Activated naive CD4-positive, alpha-beta T cell treated with anti-CD3 and anti-CD28 coated beads, Interleukin-2, amount 10 ng/mL, durations not matched to agents 7 days and 5 days (primary cell): ENCODE results near the gene TENM4.

Experiments used
- CTCF ChIA-PET: fragments of 350-600 bp; sonication (Branson Sonifier 250); formaldehyde crosslinking; loops from one replicate; lab custom pipeline; 2021; ENCODE audit warnings: antibody characterized with exemption; lab: Charles Lee
- DNase-seq: peaks from one replicate; pipeline ENCODE4 v3.0.0-alpha.2; 2020
- H3K27ac Mint-ChIP-seq: one replicate; pipeline ENCODE4 v1.8.0; 2021; ENCODE audit warnings: mild to moderate bottlenecking, moderate library complexity, mixed read lengths
- H3K27me3 Mint-ChIP-seq: one replicate; pipeline ENCODE4 v1.8.0; 2021; ENCODE audit warnings: mild to moderate bottlenecking, mixed read lengths
- H3K36me3 Mint-ChIP-seq: one replicate; pipeline ENCODE4 v1.8.0; 2021; ENCODE audit warnings: mixed read lengths
- H3K4me1 Mint-ChIP-seq: one replicate; pipeline ENCODE4 v1.8.0; 2021; ENCODE audit warnings: mixed read lengths
- H3K4me3 Mint-ChIP-seq: one replicate; pipeline ENCODE4 v1.8.0; 2021; ENCODE audit warnings: mild to moderate bottlenecking, moderate library complexity, mixed read lengths
- H3K9me3 Mint-ChIP-seq: one replicate; pipeline ENCODE4 v1.8.0; 2021; ENCODE audit warnings: mixed read lengths

TENM4 gene

DNA sequence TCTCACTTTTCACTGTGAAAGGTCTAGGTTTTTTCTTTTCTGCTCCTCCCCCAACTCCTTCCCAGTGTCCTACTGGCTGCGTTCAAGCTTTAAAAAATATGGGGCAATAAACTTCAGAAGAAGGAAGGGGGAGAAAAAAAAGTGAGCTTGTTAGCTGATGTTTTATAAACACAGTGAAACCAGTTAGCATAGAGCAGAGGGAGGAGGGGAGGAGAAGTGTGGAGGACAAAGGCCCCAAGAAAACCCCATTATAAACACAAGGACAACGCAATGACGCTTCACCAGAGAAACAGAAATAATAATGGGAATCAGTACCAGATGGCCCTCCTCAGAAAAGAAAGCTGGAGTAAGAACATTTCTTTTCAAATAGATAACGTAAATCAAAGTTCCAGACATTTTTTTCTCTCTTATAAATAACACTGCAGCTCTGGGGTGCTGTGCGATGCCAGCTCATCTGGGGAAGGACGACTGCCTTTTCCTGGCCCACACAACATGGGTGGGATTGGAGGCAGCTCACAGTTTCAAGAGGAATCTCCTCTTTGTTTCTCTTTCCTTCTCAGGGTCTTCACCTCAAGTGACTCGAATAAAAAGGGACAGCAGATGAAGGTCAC, 630.8 kb downstream of the TENM4 start:
- Mint-ChIP-seq H3K9me3 (no peaks in the 10 kb centered on the region), H3K27ac (no peak overlapping the region), H3K27me3 (peaks cover 12% of the 10 kb centered on the region), H3K4me1 (no peaks in the 10 kb centered on the region), H3K4me3 (no peak overlapping the region), H3K36me3 (no peaks in the 10 kb centered on the region)
- CTCF ChIA-PET = interaction anchor here (1.0 to 1.5 kb wide), 2 partner anchors 8 to 10 kb away, joined by 3 to 6 read pairs; no protein-coding TSS in a partner anchor
- DNase-seq = no peak

DNA sequence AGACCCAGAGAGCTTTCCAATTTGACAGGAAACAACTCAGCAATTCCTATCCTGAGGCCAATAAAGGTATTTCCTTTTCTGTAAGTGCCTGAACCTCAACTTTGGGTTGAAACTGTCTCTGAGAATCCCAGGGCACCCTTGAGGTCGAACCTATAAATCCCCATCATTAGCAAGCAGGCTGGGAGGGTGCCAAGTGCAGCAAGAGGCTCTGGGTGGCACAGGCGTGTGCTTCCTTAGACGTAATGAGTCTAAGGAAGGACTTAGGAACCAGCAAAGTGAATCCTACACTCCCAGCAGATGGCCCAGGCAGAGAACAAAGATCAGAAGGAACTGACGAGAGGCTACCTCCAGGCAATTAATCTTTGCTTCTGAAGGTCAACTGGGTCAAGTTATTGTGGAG, 631.9 kb downstream of the TENM4 start:
- CTCF ChIA-PET = no interaction called here

DNA sequence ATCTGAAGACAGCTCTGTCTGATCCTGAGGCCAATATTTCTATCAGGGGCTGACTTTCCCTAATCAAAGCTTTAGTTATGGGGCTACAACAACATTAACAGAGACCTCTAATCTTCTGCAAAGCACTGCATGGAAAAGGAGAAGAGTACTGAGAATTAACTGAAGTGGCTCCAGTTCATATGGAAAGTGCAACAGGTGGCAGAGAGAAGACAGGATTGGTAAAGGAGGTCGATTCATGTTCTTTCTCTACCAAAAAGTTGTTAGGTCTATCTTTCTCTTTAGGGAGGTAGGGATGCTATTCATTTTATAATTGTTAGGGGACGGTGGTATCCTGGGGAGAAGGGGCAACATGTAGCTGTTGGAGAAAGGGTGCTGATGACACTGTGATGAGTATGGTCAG, 633.5 kb downstream of the TENM4 start:
- no peak for DNase-seq
- CTCF ChIA-PET = interaction anchor here (1.3 kb wide), 1 partner anchor 9 kb away, joined by 4 read pairs; no protein-coding TSS in a partner anchor
- Mint-ChIP-seq H3K27ac (no peak overlapping the region), H3K4me3 (no peak overlapping the region), H3K36me3 (no peaks in the 10 kb centered on the region), H3K27me3 (peaks cover 6% of the 10 kb centered on the region), H3K4me1 (no peaks in the 10 kb centered on the region), H3K9me3 (no peaks in the 10 kb centered on the region)

More for the DNA sequence above, 631.9 kb downstream of the TENM4 start:
- no peak overlapping the region for H3K27ac Mint-ChIP-seq
- H3K36me3 Mint-ChIP-seq = no peaks in the 10 kb centered on the region
- H3K4me3 Mint-ChIP-seq = no peak overlapping the region
- peaks cover 10% of the 10 kb centered on the region for H3K27me3 Mint-ChIP-seq
- H3K4me1 Mint-ChIP-seq = no peaks in the 10 kb centered on the region
- no peak for DNase-seq
- no peaks in the 10 kb centered on the region for H3K9me3 Mint-ChIP-seq

DNA sequence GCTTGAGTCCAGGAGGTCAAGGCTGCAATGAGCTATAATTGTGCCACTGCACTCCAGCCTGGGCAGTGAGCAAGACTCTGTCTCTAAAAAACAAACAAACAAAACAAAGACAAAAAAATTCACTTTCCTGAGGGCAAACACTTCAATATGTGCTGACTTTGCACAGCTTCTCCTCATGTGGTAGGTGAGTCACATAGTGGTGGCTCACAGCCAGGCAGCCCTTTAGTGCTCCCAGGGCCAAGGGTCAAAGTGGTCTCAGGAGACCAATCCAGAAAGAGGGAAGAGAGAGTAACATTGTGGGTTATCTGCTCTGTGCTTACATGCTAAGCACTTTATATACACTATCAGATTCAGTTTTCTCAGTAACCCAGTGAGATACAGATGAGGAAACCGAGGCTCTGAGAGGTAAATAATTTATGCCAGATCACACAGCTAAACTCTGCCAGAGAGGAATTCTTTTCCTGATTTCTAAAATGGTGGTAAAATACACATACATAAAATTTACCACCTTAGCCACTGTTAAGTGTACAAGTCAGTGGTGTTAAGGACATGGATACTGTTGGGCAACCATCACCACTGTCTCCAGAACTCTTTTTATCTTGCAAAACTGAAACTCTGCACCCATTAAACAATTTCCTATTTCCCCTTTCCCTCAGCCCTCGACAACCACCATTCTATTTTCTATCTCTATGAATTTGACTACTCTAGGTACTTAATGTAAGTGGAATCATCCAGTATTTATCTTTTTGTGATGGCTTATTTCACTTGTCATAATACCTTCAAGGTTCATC, 634.4 kb downstream of the TENM4 start:
- H3K4me1 Mint-ChIP-seq = no peaks in the 10 kb centered on the region
- no peak overlapping the region for H3K4me3 Mint-ChIP-seq
- H3K27ac Mint-ChIP-seq = no peak overlapping the region
- H3K9me3 Mint-ChIP-seq = no peaks in the 10 kb centered on the region
- DNase-seq = no peak
- no peaks in the 10 kb centered on the region for H3K36me3 Mint-ChIP-seq
- CTCF ChIA-PET = no interaction called here
- H3K27me3 Mint-ChIP-seq = peaks cover 6% of the 10 kb centered on the region

DNA sequence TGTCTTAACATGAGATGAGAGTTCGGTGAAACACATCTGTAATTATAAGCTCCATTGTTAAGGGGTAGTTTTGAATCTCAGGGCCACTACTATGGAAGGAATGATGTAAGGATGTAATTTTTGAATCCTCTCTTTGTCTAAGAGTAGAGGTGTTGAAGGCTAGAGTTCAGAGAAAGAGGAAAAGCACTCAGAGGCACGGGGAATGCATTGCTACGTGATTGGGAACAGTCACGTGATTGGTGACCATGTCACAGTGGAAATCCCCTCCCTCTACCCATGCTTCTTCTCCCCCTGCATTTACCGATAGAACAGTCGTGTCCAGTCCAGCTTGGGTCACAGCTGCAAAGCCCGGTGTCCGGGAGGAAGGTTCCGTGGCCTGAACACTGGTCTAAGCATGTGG, 635.8 kb downstream of the TENM4 start:
- Mint-ChIP-seq H3K4me3 (no peak overlapping the region), H3K27me3 (peaks cover 6% of the 10 kb centered on the region), H3K4me1 (no peaks in the 10 kb centered on the region), H3K27ac (no peak overlapping the region), H3K9me3 (no peaks in the 10 kb centered on the region), H3K36me3 (no peaks in the 10 kb centered on the region)
- CTCF ChIA-PET = no interaction called here
- no peak for DNase-seq

DNA sequence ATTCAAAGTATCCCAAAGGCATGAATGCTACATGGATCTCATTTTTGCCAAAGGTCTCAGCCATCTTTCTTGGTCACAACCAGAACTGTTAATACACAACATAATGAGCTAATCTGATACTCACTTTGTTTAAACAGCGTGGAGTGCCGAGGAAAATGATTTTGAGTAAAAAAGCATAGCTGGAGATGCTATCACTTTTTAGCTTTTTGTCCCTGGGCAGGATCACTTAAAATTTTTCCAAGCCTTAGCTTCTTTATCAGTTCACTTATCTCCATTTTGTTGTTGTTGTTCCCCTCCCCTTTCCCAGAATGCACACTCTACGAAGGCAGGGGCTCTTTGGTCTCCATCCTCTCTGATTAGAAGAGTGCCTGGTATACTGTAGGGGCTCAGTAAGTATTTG, 636.8 kb downstream of the TENM4 start:
- CTCF ChIA-PET = interaction anchor here (0.6 kb wide), 1 partner anchor 86 kb away, joined by 3 read pairs; no protein-coding TSS in a partner anchor
- H3K36me3 Mint-ChIP-seq = no peaks in the 10 kb centered on the region
- H3K4me3 Mint-ChIP-seq = no peak overlapping the region
- DNase-seq = no peak
- peaks cover 1% of the 10 kb centered on the region for H3K27me3 Mint-ChIP-seq
- no peaks in the 10 kb centered on the region for H3K9me3 Mint-ChIP-seq
- no peak overlapping the region for H3K27ac Mint-ChIP-seq
- H3K4me1 Mint-ChIP-seq = no peaks in the 10 kb centered on the region

DNA sequence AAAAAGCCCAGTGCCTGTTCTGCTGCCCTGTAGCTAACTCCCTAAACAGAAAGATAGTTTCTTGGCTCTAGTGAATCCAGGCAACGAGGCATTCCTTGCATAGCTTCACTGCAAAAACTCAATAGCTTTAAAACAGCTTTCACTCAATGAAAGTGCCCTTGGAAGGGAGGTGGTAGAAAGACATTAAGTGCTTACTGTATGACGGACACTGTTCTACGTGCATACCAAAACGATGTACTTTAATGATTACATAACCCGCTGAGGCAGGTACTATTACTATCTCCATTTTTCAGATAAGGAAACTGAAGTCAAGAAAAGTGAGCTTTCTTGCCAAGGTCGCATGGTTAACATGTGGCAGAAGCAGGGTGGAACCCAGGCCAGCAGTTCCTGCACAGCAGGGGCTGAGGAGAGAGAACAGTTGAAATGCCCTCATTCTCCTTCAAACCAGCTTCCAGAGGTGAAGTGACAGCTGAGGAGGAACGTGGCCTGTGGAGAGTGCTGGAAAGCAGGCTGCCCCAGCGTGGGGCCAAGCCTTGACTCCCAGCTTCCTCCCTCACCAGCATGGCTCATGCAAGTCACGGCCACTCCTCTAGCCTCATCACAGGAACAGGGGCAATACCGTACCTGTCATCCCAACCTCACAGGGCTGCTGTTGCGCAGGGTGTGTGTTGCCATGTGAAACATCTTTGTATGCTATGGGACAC, 638.6 kb downstream of the TENM4 start:
- CTCF ChIA-PET = interaction anchor here (1.8 kb wide), 1 partner anchor 156 kb away, joined by 11 read pairs; no protein-coding TSS in a partner anchor

DNA sequence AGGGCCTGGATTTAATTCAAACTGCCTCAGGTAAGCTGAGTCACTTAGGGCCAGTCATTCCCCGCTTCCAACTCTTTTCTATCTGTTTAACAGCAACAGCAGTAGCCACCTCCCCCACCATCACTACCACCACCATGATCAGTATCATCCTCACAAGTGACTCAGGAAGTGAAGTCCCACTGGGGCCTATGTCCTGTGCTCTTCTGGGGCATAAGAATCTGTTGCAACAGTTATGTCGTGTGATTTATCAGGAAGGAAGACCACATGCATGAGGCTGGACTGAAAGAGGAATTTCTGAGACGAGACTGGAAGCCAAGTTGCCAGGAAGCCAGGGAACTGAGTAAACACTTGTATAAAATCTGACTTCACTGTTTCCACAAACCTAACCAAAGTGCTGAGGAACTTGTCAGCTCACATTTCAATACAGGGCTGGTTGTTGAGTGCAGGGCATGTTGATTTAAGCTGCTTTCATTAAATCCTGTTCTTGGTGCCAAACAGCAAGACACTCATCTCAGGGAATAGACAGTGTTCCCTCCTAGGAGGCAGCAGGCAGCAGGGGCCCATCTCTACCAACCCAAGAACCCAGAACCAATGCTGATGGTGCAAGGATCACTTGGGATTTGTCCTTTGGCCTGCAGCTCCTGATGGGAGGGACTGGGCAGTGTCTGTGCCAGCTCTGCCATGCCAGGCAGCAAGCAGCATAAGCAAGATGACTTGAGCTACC, 639.5 kb downstream of the TENM4 start:
- Mint-ChIP-seq H3K4me3 (no peak overlapping the region), H3K27ac (no peak overlapping the region), H3K27me3 (peaks cover 7% of the 10 kb centered on the region), H3K36me3 (no peaks in the 10 kb centered on the region), H3K9me3 (no peaks in the 10 kb centered on the region), H3K4me1 (no peaks in the 10 kb centered on the region)
- CTCF ChIA-PET = interaction anchor here (1.8 to 2.4 kb wide), 2 partner anchors 9 to 155 kb away, joined by 6 to 11 read pairs; no protein-coding TSS in a partner anchor
- no peak for DNase-seq

More for the DNA sequence above, 638.6 kb downstream of the TENM4 start:
- no peaks in the 10 kb centered on the region for H3K4me1 Mint-ChIP-seq
- H3K9me3 Mint-ChIP-seq = no peaks in the 10 kb centered on the region
- H3K4me3 Mint-ChIP-seq = no peak overlapping the region
- H3K27me3 Mint-ChIP-seq = peaks cover 7% of the 10 kb centered on the region
- H3K27ac Mint-ChIP-seq = no peak overlapping the region
- no peak for DNase-seq
- H3K36me3 Mint-ChIP-seq = no peaks in the 10 kb centered on the region

DNA sequence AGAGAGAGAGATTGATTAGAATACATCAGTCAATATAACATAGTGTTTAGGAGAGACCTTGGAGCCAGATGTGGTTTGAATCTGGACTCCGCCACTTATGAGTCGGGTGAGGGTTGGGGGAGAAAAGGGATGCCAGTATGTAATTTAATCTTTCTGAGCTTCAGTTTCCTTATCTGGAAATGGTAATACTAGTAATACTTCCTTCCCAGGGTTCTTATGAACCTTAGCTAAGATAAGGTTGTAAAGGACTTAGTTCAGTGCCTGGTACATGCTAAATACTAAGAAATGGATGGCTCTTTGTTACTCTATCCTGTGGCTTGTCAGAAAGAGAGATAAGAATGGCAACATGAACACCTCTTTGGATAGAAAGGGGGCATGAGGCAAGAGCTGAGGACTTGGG, 640.1 kb downstream of the TENM4 start:
- Mint-ChIP-seq H3K27me3 (peaks cover 7% of the 10 kb centered on the region), H3K9me3 (no peaks in the 10 kb centered on the region), H3K4me1 (no peaks in the 10 kb centered on the region), H3K27ac (no peak overlapping the region), H3K4me3 (no peak overlapping the region), H3K36me3 (no peaks in the 10 kb centered on the region)
- DNase-seq = no peak
- CTCF ChIA-PET = interaction anchor here (0.6 to 2.4 kb wide), 4 partner anchors 9 to 299 kb away, joined by 3 to 11 read pairs (median 4); no protein-coding TSS in a partner anchor

DNA sequence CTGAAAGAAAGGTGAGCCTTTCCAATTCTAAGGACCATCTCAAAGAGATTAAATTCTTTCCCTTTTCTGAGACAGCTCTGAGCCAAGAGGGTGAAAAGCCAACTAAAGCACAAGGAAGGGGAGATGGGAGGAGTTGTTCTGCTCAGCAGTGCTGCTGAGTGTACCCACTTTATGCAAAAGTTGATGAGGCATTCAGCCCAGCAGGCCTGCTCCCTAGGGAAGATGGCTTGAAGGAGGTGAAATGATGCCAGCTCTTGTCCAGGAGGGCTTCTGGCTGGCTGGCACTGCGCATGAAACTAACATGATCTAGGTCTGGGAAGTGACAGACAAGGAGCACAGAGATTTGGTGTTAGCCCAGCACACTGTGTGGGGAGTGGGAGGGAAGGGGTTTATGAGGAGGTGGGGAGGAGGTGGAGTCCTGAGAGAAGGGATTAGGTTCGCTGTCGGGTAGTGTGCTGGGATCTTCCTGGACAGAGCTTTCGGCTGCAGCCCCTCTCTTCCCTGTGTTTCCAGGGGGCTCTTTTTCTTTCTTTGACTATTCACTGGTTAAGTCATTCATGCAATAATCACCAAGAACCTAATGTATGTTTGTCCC, 640.6 kb downstream of the TENM4 start:
- no peaks in the 10 kb centered on the region for H3K9me3 Mint-ChIP-seq
- no peak for DNase-seq
- no peaks in the 10 kb centered on the region for H3K4me1 Mint-ChIP-seq
- no peaks in the 10 kb centered on the region for H3K36me3 Mint-ChIP-seq
- CTCF ChIA-PET = interaction anchor here (0.6 to 2.6 kb wide), 7 partner anchors 10 to 299 kb away, joined by 3 to 13 read pairs (median 3); no protein-coding TSS in a partner anchor
- no peak overlapping the region for H3K27ac Mint-ChIP-seq
- H3K27me3 Mint-ChIP-seq = peaks cover 7% of the 10 kb centered on the region
- H3K4me3 Mint-ChIP-seq = no peak overlapping the region

DNA sequence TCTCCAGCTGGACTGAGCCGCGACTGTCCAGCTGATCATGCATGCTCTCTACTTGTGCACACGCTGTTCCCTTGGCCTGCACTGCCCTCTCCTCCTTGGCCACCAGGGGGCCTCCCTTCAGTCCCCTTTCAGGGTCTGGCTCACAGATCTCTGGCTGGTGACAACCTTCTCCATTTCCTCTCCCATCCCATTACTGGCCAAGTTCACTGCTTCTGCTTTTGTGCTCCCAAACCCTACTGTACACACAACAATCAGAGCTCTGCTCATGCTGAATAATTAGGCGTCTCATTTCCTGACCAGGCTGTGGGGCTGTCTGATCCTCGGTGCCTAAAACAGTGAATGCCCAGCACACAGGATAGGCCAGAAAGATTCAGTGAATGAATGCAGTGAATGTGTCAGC, 642.2 kb downstream of the TENM4 start:
- no peaks in the 10 kb centered on the region for H3K4me1 Mint-ChIP-seq
- H3K27ac Mint-ChIP-seq = no peak overlapping the region
- peaks cover 12% of the 10 kb centered on the region for H3K27me3 Mint-ChIP-seq
- CTCF ChIA-PET = interaction anchor here (0.6 to 2.6 kb wide), 8 partner anchors 9 to 302 kb away, joined by 3 to 13 read pairs (median 4); no protein-coding TSS in a partner anchor
- H3K4me3 Mint-ChIP-seq = no peak overlapping the region
- H3K36me3 Mint-ChIP-seq = no peaks in the 10 kb centered on the region
- no peaks in the 10 kb centered on the region for H3K9me3 Mint-ChIP-seq
- DNase-seq = peak; percentile 55

DNA sequence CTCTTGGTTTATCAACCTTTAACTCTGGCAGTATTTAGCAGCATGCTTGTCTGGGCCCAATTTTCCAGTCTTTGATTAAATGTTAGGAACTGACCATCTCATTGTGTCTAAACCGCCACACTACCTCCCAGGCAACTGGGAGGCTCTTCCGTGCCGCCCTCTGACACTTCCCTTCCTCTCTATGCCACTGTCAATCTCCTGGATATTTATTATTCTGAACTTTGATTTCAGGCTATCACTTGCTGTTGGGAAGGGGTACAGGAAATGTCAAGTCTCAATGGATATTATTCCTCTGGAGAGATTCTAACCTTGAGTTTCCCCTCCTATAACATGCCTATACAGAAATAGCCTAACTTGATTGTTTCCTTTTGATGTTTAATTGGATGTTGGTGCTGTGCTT, 643.3 kb downstream of the TENM4 start:
- no peak for DNase-seq
- CTCF ChIA-PET = interaction anchor here (0.8 to 2.6 kb wide), 6 partner anchors 8 to 152 kb away, joined by 3 to 13 read pairs (median 4); no protein-coding TSS in a partner anchor

DNA sequence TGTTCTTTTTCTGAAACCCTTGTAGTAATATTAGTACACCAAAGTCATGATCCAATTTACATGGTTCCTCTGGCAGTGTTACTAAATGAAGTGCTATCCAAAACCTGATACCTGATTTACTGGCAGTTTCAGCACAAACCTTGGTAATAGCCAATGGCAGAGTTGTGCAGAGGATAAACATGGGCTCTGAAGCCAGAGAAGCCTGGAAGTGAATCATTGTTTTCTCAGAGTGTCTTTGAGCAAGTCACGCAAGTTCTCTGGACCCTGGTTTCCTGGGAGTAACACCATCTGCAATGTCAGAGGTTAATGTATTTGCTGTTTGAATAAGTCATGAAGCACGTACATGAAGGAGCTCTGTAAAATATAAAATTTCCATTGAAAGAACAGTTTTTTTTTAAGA, 643.9 kb downstream of the TENM4 start:
- no peaks in the 10 kb centered on the region for H3K36me3 Mint-ChIP-seq
- no peak for DNase-seq
- CTCF ChIA-PET = interaction anchor here (1.2 to 1.5 kb wide), 2 partner anchors 25 to 151 kb away, joined by 3 to 6 read pairs; no protein-coding TSS in a partner anchor
- H3K27me3 Mint-ChIP-seq = peaks cover 12% of the 10 kb centered on the region
- no peaks in the 10 kb centered on the region for H3K4me1 Mint-ChIP-seq
- no peaks in the 10 kb centered on the region for H3K9me3 Mint-ChIP-seq
- no peak overlapping the region for H3K27ac Mint-ChIP-seq
- H3K4me3 Mint-ChIP-seq = no peak overlapping the region

More for the DNA sequence above, 643.3 kb downstream of the TENM4 start:
- no peaks in the 10 kb centered on the region for H3K4me1 Mint-ChIP-seq
- no peaks in the 10 kb centered on the region for H3K9me3 Mint-ChIP-seq
- peaks cover 12% of the 10 kb centered on the region for H3K27me3 Mint-ChIP-seq
- H3K4me3 Mint-ChIP-seq = no peak overlapping the region
- no peak overlapping the region for H3K27ac Mint-ChIP-seq
- no peaks in the 10 kb centered on the region for H3K36me3 Mint-ChIP-seq
